ENCODE results near the gene SLC35B2. TPM values are rescaled to one million over a fixed set of nuclear protein-coding genes. Genes with fewer than 3 reads are reported as not detected.

Gene SLC35B2
- total RNA-seq, 1 experiment from 2014 or later: 105 TPM

GRCh38 chr6:44278315-44278714 is 21.0 kb upstream of the SLC35B2 start:
- H3K9me3 ChIP-seq (ENCODE audit: control insufficient read depth, insufficient read depth, low read depth, low read length): no peaks in the 10 kb centered on the region
- in situ Hi-C loops (cut with HindIII; ENCODE audit: low pct_unique_long_range_greater_than_20kb, low sequenced_read_pairs): no loop called here
- no peak overlapping the region for H3K27ac ChIP-seq (ENCODE audit: low read length)
- CTCF ChIA-PET: interaction anchor here (0.7 kb wide), 1 partner anchor 27 kb away, joined by 5 read pairs; no protein-coding TSS in a partner anchor
- no peaks in the 10 kb centered on the region for H3K36me3 ChIP-seq (ENCODE audit: control insufficient read depth, insufficient read depth, low read length)
- ATAC-seq (no peak), DNase-seq (ENCODE audit: low read depth, low spot score) (no peak)
- no peaks in the 10 kb centered on the region for H3K4me1 ChIP-seq (ENCODE audit: control insufficient read depth, insufficient read depth, low read length)
- no TSS peak for BruUV-seq (replicated peaks)
- intact Hi-C loops (cut with micrococcal nuclease; ENCODE audit: unreplicated experiment): no loop called here
- POLR2A ChIA-PET: interaction anchor here (0.6 to 0.7 kb wide), 2 partner anchors 42 to 187 kb away, joined by 3 to 4 read pairs; no protein-coding TSS in a partner anchor
- peaks cover 4% of the 10 kb centered on the region; the same call in 1 of the 2 replicates for H3K27me3 ChIP-seq (ENCODE audit: control insufficient read depth, insufficient read depth, low read length)
- no peak for TF ChIP-seq POLR2AphosphoS5 (IDR thresholded peaks at IDR 0.05; ENCODE audit: low read depth, low read length)
- no peak for TF ChIP-seq TCF7L2 (IDR thresholded peaks at IDR 0.05; ENCODE audit: low read depth, low read length)
- TF ChIP-seq, protein P1, sequence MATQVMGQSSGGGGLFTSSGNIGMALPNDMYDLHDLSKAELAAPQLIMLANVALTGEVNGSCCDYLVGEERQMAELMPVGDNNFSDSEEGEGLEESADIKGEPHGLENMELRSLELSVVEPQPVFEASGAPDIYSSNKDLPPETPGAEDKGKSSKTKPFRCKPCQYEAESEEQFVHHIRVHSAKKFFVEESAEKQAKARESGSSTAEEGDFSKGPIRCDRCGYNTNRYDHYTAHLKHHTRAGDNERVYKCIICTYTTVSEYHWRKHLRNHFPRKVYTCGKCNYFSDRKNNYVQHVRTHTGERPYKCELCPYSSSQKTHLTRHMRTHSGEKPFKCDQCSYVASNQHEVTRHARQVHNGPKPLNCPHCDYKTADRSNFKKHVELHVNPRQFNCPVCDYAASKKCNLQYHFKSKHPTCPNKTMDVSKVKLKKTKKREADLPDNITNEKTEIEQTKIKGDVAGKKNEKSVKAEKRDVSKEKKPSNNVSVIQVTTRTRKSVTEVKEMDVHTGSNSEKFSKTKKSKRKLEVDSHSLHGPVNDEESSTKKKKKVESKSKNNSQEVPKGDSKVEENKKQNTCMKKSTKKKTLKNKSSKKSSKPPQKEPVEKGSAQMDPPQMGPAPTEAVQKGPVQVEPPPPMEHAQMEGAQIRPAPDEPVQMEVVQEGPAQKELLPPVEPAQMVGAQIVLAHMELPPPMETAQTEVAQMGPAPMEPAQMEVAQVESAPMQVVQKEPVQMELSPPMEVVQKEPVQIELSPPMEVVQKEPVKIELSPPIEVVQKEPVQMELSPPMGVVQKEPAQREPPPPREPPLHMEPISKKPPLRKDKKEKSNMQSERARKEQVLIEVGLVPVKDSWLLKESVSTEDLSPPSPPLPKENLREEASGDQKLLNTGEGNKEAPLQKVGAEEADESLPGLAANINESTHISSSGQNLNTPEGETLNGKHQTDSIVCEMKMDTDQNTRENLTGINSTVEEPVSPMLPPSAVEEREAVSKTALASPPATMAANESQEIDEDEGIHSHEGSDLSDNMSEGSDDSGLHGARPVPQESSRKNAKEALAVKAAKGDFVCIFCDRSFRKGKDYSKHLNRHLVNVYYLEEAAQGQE (IDR thresholded peaks at IDR 0.05; ENCODE audit: insufficient read depth in 1 of 2, low read depth in 2 of 2, low read length in 1 of 2): no peak
- TF ChIP-seq CTCF (IDR thresholded peaks at IDR 0.05): no peak
- TF ChIP-seq SIN3A (IDR thresholded peaks at IDR 0.05; ENCODE audit: borderline replicate concordance, insufficient read depth, low read depth, low read length): no peak
- no peak overlapping the region for H3K4me3 ChIP-seq (ENCODE audit: low read depth in 2 of 2, low read length in 2 of 2)

DNA sequence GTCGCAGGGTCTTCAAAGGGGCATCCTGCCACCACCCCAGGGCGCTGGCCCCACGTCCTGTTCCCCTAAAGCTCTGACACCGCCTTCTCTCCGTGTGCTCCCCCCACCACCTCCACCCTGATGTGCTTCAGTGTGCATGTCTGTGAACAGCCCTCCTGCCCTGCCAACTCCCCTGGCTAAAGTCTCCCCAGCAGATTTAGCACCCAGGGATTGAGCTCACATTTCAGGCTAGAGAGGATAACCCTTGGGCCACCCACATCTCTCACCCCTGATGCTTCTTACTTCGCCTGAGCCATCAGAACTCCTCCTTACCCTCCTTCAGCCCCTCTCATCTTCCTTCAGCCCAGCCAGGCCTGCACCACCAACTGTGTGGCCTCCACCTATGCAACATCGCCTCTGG is 20.4 kb upstream of the SLC35B2 start:
- Histone ChIP-seq H3K9me3 (ENCODE audit: control insufficient read depth, insufficient read depth, low read depth, low read length) (no peaks in the 10 kb centered on the region), H3K4me3 (ENCODE audit: low read depth in 2 of 2, low read length in 2 of 2) (no peak overlapping the region), H3K27me3 (ENCODE audit: control insufficient read depth, insufficient read depth, low read length) (peaks cover 4% of the 10 kb centered on the region; the same call in 1 of the 2 replicates), H3K27ac (ENCODE audit: low read length) (no peak overlapping the region), H3K36me3 (ENCODE audit: control insufficient read depth, insufficient read depth, low read length) (no peaks in the 10 kb centered on the region), H3K4me1 (ENCODE audit: control insufficient read depth, insufficient read depth, low read length) (no peaks in the 10 kb centered on the region)
- in situ Hi-C loops (cut with HindIII; ENCODE audit: low pct_unique_long_range_greater_than_20kb, low sequenced_read_pairs): no loop called here
- intact Hi-C loops (cut with micrococcal nuclease; ENCODE audit: unreplicated experiment): no loop called here
- ChIA-PET POLR2A (no interaction called here), CTCF (interaction anchor here (1.2 kb wide), 1 partner anchor 10 kb away, joined by 4 read pairs; no protein-coding TSS in a partner anchor)
- no peak for DNase-seq (ENCODE audit: low read depth, low spot score)
- TF ChIP-seq SIN3A (IDR thresholded peaks at IDR 0.05; ENCODE audit: borderline replicate concordance, insufficient read depth, low read depth, low read length): no peak
- no peak for TF ChIP-seq CTCF (IDR thresholded peaks at IDR 0.05)
- TF ChIP-seq, protein P1 (IDR thresholded peaks at IDR 0.05; ENCODE audit: insufficient read depth in 1 of 2, low read depth in 2 of 2, low read length in 1 of 2): no peak
- no peak for TF ChIP-seq POLR2AphosphoS5 (IDR thresholded peaks at IDR 0.05; ENCODE audit: low read depth, low read length)
- no peak for TF ChIP-seq TCF7L2 (IDR thresholded peaks at IDR 0.05; ENCODE audit: low read depth, low read length)
- BruUV-seq (replicated peaks): no TSS peak
- ATAC-seq: no peak

Measured in Panc1 (cell line).